Heart right ventricle (tissue), 16 donors: Measurements from ENCODE around the gene HOXA10. TPM values are rescaled to one million over a fixed set of nuclear protein-coding genes. Genes with fewer than 3 reads are reported as not detected.

Experiments
- ATAC-seq, 8 donors: fragments of 200-7000 bp; cut with Tn5 transposase; one replicate each; pipeline ENCODE4 v1.9.1; 2020; ENCODE audit warnings: mild to moderate bottlenecking in 8 of 8, moderate library complexity in 8 of 8, moderate number of reproducible peaks in 1 of 8
- DNase-seq, 2 donors: peaks; one replicate each; pipeline ENCODE4 v3.0.0-alpha.2; 2020
- H3K27ac ChIP-seq, 10 donors: fragments of 200-600 bp; sonication (generic) in 2 of 10; one replicate each; pipeline versions ENCODE4 v1.5.0 to v1.8.0; 2020 to 2022; ENCODE audit warnings: mild to moderate bottlenecking in 3 of 10
- H3K27me3 ChIP-seq, 7 donors: fragments of 200-600 bp; one replicate each; pipeline ENCODE4 v1.8.0; 2021 to 2022; ENCODE audit warnings: mild to moderate bottlenecking in 2 of 7
- H3K36me3 ChIP-seq, 9 donors: fragments of 200-600 bp; sonication (generic) in 1 of 9; one replicate each; pipeline versions ENCODE4 v1.5.0 to v1.8.0; 2020 to 2022; ENCODE audit warnings: mild to moderate bottlenecking in 2 of 9
- H3K4me1 ChIP-seq, 9 donors: fragments of 200-600 bp; sonication (generic) in 1 of 9; one replicate each; pipeline versions ENCODE4 v1.5.0 to v1.8.0; 2020 to 2022; ENCODE audit warnings: mild to moderate bottlenecking in 4 of 9
- H3K4me3 ChIP-seq, 10 donors: fragments of 200-600 bp; sonication (generic) in 2 of 10; one replicate each; pipeline versions ENCODE4 v1.5.0 to v1.8.0; 2020 to 2022; ENCODE audit warnings: mild to moderate bottlenecking in 7 of 10, moderate library complexity in 2 of 10
- H3K9me3 ChIP-seq, 11 donors: fragments of 200-600 bp in 10 of 11; sonication (generic) in 2 of 11; one replicate each; pipeline versions ENCODE4 v1.5.0 to v1.8.0; 2013 to 2022; ENCODE audit warnings: mild to moderate bottlenecking in 2 of 11, control low read depth in 1 of 11, moderate library complexity in 1 of 11
- WGBS, 2 donors: extraction: QIAGEN DNeasy Blood & Tissue Kit; methylation state at CpG; one replicate each; pipeline ENCODE4 v1.1.7; 2013; ENCODE audit warnings: inconsistent platforms in 1 of 2; 5-methylcytosine and 5-hydroxymethylcytosine counted together
- intact Hi-C, 10 donors: fragments of 100-400 bp; cut with DNase I; formaldehyde crosslinking; loops; one replicate each; pipeline versions ENCODE4 v1.11.1 to v1.14.2; 2022
- polyA plus RNA-seq, 2 donors: library from polyadenylated mRNA; stranded (reverse); fragments of 200-250 nt; gene quantifications; one replicate each; pipeline ENCODE4 v1.2.3, GENCODE V29; 2013
- total RNA-seq, 10 donors: library from RNA; stranded (reverse); fragmentation: NEBNext Ultra II Directional in 3 of 10; extraction: Animal tissue kit (Norgen Biotek cat#: 25700) in 3 of 10; gene quantifications; one replicate each; pipeline versions ENCODE4 v1.2.1 to v1.2.4, GENCODE V29; 2021 to 2023
- TF ChIP-seq, protein P1 (sequence below), 9 donors: fragments of 200-600 bp; sonication (generic) in 2 of 9; IDR thresholded peaks; one replicate each; pipeline versions ENCODE4 v1.5.0 to v1.8.0; 2021 to 2022; ENCODE audit warnings: antibody characterized with exemption in 9 of 9, mild to moderate bottlenecking in 5 of 9, moderate library complexity in 1 of 9
- donor health status: Arrhythmogenic right ventricular cardiomyopathy.
- donor health status: ischemic (EF 13 %, LVEDD 7.1; RV severe dilation, severe dysfunction).
- donor health status: healthy with polysubstance abuse.
- donor health status: DM: no; HTN: yes; CAD: no.
- donor health status: DM: no; HTN: no; CAD: no.
- donor health status: ischemic (EF 25% LVEDD 6.9; RV normal size, moderate dysfunction).
- donor health status: ischemic (EF 25% LVEDD 5.7; RV mildly dilated, moderate dysfunction).
- donor health status: healthy.
- donor health status: DM: yes; HTN: yes; CAD: no.
- donor health status: Ischemic cardiomyopathy.
- donor health status: ischemic (EF 35%, LVEDD 5.7; RV mildly dilated, moderate dysfunction).
- donor health status: nonischemic (EF 11% LVEDD 7.7; RV severe dilation, severe dysfunction).
- donor health status: DM: yes; HTN: yes; CAD: no.
- donor health status: PGD.
- donor health status: ischemic (EF 29% LVEDD 5.4; RV normal size, mild dysfunction).
- donor health status: nonischemic (EF 23%, LVEDD 6.1; RV moderate dilation, normal function).

HOXA10 gene
- total and polyA plus RNA-seq, 12 donors, result 0.03 to 0.19 TPM; not detected in 10

DNA sequence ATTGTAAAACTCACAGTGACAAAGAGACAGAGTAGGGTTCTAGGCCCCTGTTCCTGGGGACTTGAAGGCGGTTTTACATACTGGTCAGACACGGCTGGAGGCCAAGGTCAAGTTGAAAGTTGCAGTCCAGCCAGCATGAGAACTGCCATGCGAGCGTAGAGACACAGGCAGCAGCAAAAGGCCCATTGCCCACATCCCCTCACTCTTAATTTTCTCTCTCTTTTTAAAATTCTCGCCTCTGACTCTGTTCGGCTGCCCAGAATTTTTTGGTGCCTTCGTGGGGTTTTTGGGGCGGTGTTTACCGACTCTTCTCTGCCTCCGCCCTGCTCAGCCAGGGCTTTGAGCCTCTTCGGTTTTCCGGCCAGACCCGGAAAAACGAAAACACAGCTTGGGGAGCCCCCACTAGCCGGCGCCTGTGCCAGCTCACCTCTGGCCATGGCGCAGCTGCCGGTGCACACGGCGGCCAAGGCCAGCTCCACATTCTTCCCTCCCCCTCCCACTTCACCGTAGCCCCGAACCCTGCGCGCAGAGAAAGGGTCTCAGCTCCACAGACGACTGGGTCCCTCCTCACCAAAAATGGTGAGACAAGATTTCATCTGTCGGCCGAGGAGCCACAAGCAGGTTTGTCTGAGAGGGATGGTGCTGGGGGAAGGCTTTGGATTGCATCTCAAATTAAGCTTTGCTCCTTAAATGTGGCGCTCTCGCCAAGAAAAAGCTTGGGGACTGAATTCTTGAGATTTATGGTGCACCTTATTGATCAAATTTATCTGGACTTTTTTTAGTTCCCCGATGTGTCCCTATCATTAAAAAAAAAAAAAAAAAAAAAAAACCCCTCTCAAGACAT lies 28.1 kb upstream of the HOXA10 start:
- 11 to 21% methylated on average over 30 of the region's 30 CpGs for whole genome bisulfite sequencing, 2 donors
- intact Hi-C loops, result loop anchor here in 6 of 10 donors (10.0 kb wide), 5 partner anchors 383 to 893 kb away; no protein-coding TSS in a partner anchor
- Histone ChIP-seq H3K27me3 (peaks cover 69 to 98% (median 97%) of the 10 kb centered on the region in 7 donors), H3K27ac (no peak overlapping the region), H3K4me1 (peaks cover 0 to 50% (median 30%) of the 10 kb centered on the region in 9 donors), H3K4me3 (no peak overlapping the region), H3K9me3 (no peaks in the 10 kb centered on the region), H3K36me3 (no peaks in the 10 kb centered on the region)
- ATAC-seq (no peak), DNase-seq (no peak)
- TF ChIP-seq, protein P1, sequence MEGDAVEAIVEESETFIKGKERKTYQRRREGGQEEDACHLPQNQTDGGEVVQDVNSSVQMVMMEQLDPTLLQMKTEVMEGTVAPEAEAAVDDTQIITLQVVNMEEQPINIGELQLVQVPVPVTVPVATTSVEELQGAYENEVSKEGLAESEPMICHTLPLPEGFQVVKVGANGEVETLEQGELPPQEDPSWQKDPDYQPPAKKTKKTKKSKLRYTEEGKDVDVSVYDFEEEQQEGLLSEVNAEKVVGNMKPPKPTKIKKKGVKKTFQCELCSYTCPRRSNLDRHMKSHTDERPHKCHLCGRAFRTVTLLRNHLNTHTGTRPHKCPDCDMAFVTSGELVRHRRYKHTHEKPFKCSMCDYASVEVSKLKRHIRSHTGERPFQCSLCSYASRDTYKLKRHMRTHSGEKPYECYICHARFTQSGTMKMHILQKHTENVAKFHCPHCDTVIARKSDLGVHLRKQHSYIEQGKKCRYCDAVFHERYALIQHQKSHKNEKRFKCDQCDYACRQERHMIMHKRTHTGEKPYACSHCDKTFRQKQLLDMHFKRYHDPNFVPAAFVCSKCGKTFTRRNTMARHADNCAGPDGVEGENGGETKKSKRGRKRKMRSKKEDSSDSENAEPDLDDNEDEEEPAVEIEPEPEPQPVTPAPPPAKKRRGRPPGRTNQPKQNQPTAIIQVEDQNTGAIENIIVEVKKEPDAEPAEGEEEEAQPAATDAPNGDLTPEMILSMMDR (IDR thresholded peaks at IDR 0.05), result no peak

- no peaks in the 10 kb centered on the region for H3K9me3 ChIP-seq
- ATAC-seq, result no peak
- H3K27me3 ChIP-seq, result peaks cover 63 to 98% (median 97%) of the 10 kb centered on the region in 7 donors
- H3K4me1 ChIP-seq, result peaks cover 0 to 50% (median 30%) of the 10 kb centered on the region in 9 donors
- TF ChIP-seq, protein P1 (IDR thresholded peaks at IDR 0.05), result no peak
- no peaks in the 10 kb centered on the region for H3K36me3 ChIP-seq
- 16 to 35% methylated on average over 4 of the region's 4 CpGs for WGBS, 2 donors
- DNase-seq, result no peak
- H3K4me3 ChIP-seq, result peak overlapping the region in 1 of 10 donors; percentile 44
- H3K27ac ChIP-seq, result no peak overlapping the region
- intact Hi-C loops, result loop anchor here in 6 of 10 donors (10.0 kb wide), 5 partner anchors 383 to 893 kb away; no protein-coding TSS in a partner anchor
These were observed 27.5 kb upstream of the HOXA10 start for GRCh38 chr7:27201580-27202017.

- ATAC-seq, result peak in 3 of 8 donors; percentile 15 to 56 (median 43)
- Histone ChIP-seq H3K4me1 (peaks cover 0 to 50% (median 32%) of the 10 kb centered on the region in 9 donors), H3K36me3 (no peaks in the 10 kb centered on the region), H3K27me3 (peaks cover 60 to 98% (median 97%) of the 10 kb centered on the region in 7 donors), H3K27ac (no peak overlapping the region), H3K4me3 (peak overlapping the region in 4 of 10 donors; percentile 19 to 44 (median 38)), H3K9me3 (no peaks in the 10 kb centered on the region)
- WGBS, 2 donors, result 6 to 14% methylated on average over 14 of the region's 14 CpGs
- intact Hi-C loops, result loop anchor here in 6 of 10 donors (10.0 kb wide), 5 partner anchors 384 to 894 kb away; no protein-coding TSS in a partner anchor
- TF ChIP-seq, protein P1 (IDR thresholded peaks at IDR 0.05), result no peak
- no peak for DNase-seq
These were observed 26.9 kb upstream of the HOXA10 start for GRCh38 chr7:27200761-27201579.
